LoVo (cell line): ENCODE results near the gene RUNX1.
A peak's percentile ranks its signal among the peaks of the same experiment; 100 is the strongest.

ENCODE experiments used
- DNase-seq: peaks from one replicate; pipeline ENCODE4 v3.0.0-alpha.2; 2016; ENCODE audit warnings: low spot score

Gene RUNX1

GRCh38 chr21:34992736-34993398 is 56.2 kb downstream of the RUNX1 start:
- no peak for DNase-seq

GRCh38 chr21:34992180-34992579 is 56.9 kb downstream of the RUNX1 start:
- no peak for DNase-seq

- no peak for DNase-seq
These were observed 57.6 kb downstream of the RUNX1 start for GRCh38 chr21:34991366-34991957.

GRCh38 chr21:34990842-34991241 is 58.3 kb downstream of the RUNX1 start:
- DNase-seq: no peak

- no peak for DNase-seq
These were observed 59.6 kb downstream of the RUNX1 start for GRCh38 chr21:34989337-34990151.

- DNase-seq: no peak
These were observed 60.5 kb downstream of the RUNX1 start for GRCh38 chr21:34988625-34989024.

GRCh38 chr21:34988139-34988538 is 61.0 kb downstream of the RUNX1 start:
- DNase-seq: no peak

- DNase-seq: no peak
These were observed 61.5 kb downstream of the RUNX1 start for GRCh38 chr21:34987501-34988072.

- peak; percentile 39 for DNase-seq
These were observed 62.3 kb downstream of the RUNX1 start for GRCh38 chr21:34986561-34987500.

GRCh38 chr21:34984356-34985058 is 64.6 kb downstream of the RUNX1 start:
- DNase-seq: no peak

- no peak for DNase-seq
These were observed 65.4 kb downstream of the RUNX1 start for GRCh38 chr21:34983680-34984086.

GRCh38 chr21:34981791-34982190 is 67.3 kb downstream of the RUNX1 start:
- no peak for DNase-seq

- no peak for DNase-seq
These were observed 68.5 kb downstream of the RUNX1 start for GRCh38 chr21:34980423-34981115.

- no peak for DNase-seq
These were observed 69.7 kb downstream of the RUNX1 start for GRCh38 chr21:34979383-34979782.

GRCh38 chr21:34977333-34977732 is 71.8 kb downstream of the RUNX1 start:
- no peak for DNase-seq

GRCh38 chr21:34974162-34974981 is 74.7 kb downstream of the RUNX1 start:
- no peak for DNase-seq

- no peak for DNase-seq
These were observed 75.4 kb downstream of the RUNX1 start for GRCh38 chr21:34973685-34974084.

- DNase-seq: no peak
These were observed 77.4 kb downstream of the RUNX1 start for GRCh38 chr21:34971656-34972055.

- DNase-seq: no peak
These were observed 78.5 kb downstream of the RUNX1 start for GRCh38 chr21:34970566-34970965.

- no peak for DNase-seq
These were observed 79.0 kb downstream of the RUNX1 start for GRCh38 chr21:34970167-34970500.
